Stimulated activated CD4-positive, alpha-beta T cell treated with anti-CD3 and anti-CD28 coated beads, Interleukin-15, amount 100 ng/mL, for 1 hour (primary cell): ENCODE data around the gene MCM5.
"Not testable (repeated sequence)": the region's sequence is repeated elsewhere in the genome, so short reads cannot be mapped to it uniquely, and the experiment has no call there.

ENCODE experiments used
- DNase-seq, 2 donors: peaks; one replicate each; pipeline ENCODE4 v3.0.0-alpha.2; 2020; ENCODE audit warnings: low read depth in 1 of 2, low spot score in 1 of 2

Gene MCM5

GRCh38 chr22:35431483-35432227, 31.7 kb downstream of the MCM5 start:
- DNase-seq: no peak

GRCh38 chr22:35432228-35432905, 32.4 kb downstream of the MCM5 start:
- no peak for DNase-seq

- no peak for DNase-seq
Observed at GRCh38 chr22:35434061-35434710, 34.2 kb downstream of the MCM5 start.

- no peak for DNase-seq
Observed at GRCh38 chr22:35435201-35435740, 35.3 kb downstream of the MCM5 start.

- DNase-seq: no peak
Observed at GRCh38 chr22:35436421-35436820, 36.5 kb downstream of the MCM5 start.

GRCh38 chr22:35437049-35437448, 37.1 kb downstream of the MCM5 start:
- DNase-seq: no peak

- DNase-seq: not testable (repeated sequence)
Observed at GRCh38 chr22:35438673-35439364, 38.9 kb downstream of the MCM5 start.

GRCh38 chr22:35439365-35439717, 39.4 kb downstream of the MCM5 start:
- DNase-seq: no peak

GRCh38 chr22:35440129-35440528, 40.2 kb downstream of the MCM5 start:
- DNase-seq: no peak

GRCh38 chr22:35441489-35442100, 41.7 kb downstream of the MCM5 start:
- no peak for DNase-seq

GRCh38 chr22:35442471-35442870, 42.5 kb downstream of the MCM5 start:
- DNase-seq: no peak

- no peak for DNase-seq
Observed at GRCh38 chr22:35443338-35443737, 43.4 kb downstream of the MCM5 start.

GRCh38 chr22:35443790-35444684, 44.1 kb downstream of the MCM5 start:
- DNase-seq: no peak

GRCh38 chr22:35444685-35445399, 44.9 kb downstream of the MCM5 start:
- DNase-seq: no peak

GRCh38 chr22:35445933-35446332, 46.0 kb downstream of the MCM5 start:
- DNase-seq: no peak

- no peak for DNase-seq
Observed at GRCh38 chr22:35446365-35446764, 46.4 kb downstream of the MCM5 start.

- no peak for DNase-seq
Observed at GRCh38 chr22:35448523-35448922, 48.6 kb downstream of the MCM5 start.

- DNase-seq: no peak
Observed at GRCh38 chr22:35449829-35450689, 50.1 kb downstream of the MCM5 start.
